H1 (cell line): ENCODE measurements around the gene TNIK. TPM values are rescaled to one million over a fixed set of nuclear protein-coding genes. Genes with fewer than 3 reads are reported as not detected.
A peak's percentile ranks its signal among the peaks of the same experiment; 100 is the strongest.

ENCODE experiments used
- CTCF ChIA-PET: fragments of 300-600 bp; sonication (Branson Sonifier 250); formaldehyde crosslinking; loops from one replicate; lab custom pipeline; 2021; ENCODE audit not compliant: partially characterized antibody; lab: Charles Lee
- POLR2A ChIA-PET: fragments of 300-600 bp; sonication (Branson Sonifier 250); formaldehyde crosslinking; loops from one replicate; lab custom pipeline; 2021; ENCODE audit warnings: inconsistent platforms; ENCODE audit not compliant: partially characterized antibody; lab: Charles Lee
- DNase-seq, 2 experiments: peaks; one replicate each; pipeline versions ENCODE4 v3.0.0 to v3.0.0-alpha.2; 2010 to 2022; ENCODE audit warnings: low spot score in 2 of 2, low read depth in 1 of 2, mixed read lengths in 1 of 2
- FAIRE-seq: peaks from 2 replicates; lab custom pipeline; 2011; peaks lifted over from hg19 to GRCh38; lab: Jason Lieb, UNC
- H2AFZ ChIP-seq: 2 replicates; pipeline ENCODE4 v1.8.1; 2012; ENCODE audit warnings: low read length, inconsistent platforms
- H2AK5ac ChIP-seq: 2 replicates; pipeline ENCODE4 v1.6.1; 2013; ENCODE audit warnings: low read depth, low read length
- H2BK120ac ChIP-seq: replicated peaks from 2 replicates; pipeline ENCODE3; 2013; ENCODE audit warnings: low read depth, low read length, inconsistent platforms
- H2BK12ac ChIP-seq: 2 replicates; pipeline ENCODE4 v1.6.1; 2013; ENCODE audit warnings: low read depth, low read length
- H2BK15ac ChIP-seq: 2 replicates; pipeline ENCODE4 v1.6.1; 2013; ENCODE audit warnings: low read length
- H2BK20ac ChIP-seq: 2 replicates; pipeline ENCODE4 v1.6.1; 2013; ENCODE audit warnings: low read length
- H2BK5ac ChIP-seq: 2 replicates; pipeline ENCODE4 v1.6.1; 2013; ENCODE audit warnings: low read depth, low read length
- H3K14ac ChIP-seq: 2 replicates; pipeline ENCODE4 v1.6.1; 2013; ENCODE audit warnings: inconsistent platforms; ENCODE audit not compliant: insufficient read length
- H3K18ac ChIP-seq: 2 replicates; pipeline ENCODE4 v1.6.1; 2013; ENCODE audit warnings: low read length; ENCODE audit errors: extremely low read depth
- H3K23ac ChIP-seq: 2 replicates; pipeline ENCODE4 v1.6.1; 2013; ENCODE audit warnings: inconsistent platforms; ENCODE audit not compliant: insufficient read length
- H3K23me2 ChIP-seq: 2 replicates; pipeline ENCODE4 v1.6.1; 2013; ENCODE audit warnings: low read depth, low read length
- H3K27ac ChIP-seq: 2 replicates; pipeline ENCODE4 v1.6.1; 2011; ENCODE audit warnings: low read depth, low read length, inconsistent platforms
- H3K27me3 ChIP-seq, 4 experiments: replicated peaks in 1 of 4; 1 replicate in 1 of 4; 2 replicates in 3 of 4; pipeline versions ENCODE4 v1.6.1 to v1.8.1; 2011 to 2013; ENCODE audit warnings: low read length in 3 of 4, mild to moderate bottlenecking in 3 of 4, inconsistent platforms in 2 of 4, mixed read lengths in 2 of 4, moderate library complexity in 1 of 4; ENCODE audit not compliant: control insufficient read depth in 3 of 4, insufficient read depth in 3 of 4; ENCODE audit errors: extremely low read depth in 1 of 4
- H3K36me3 ChIP-seq, 4 experiments: 2 replicates each; pipeline versions ENCODE4 v1.6.1 to v1.8.1; 2011 to 2013; ENCODE audit warnings: mild to moderate bottlenecking in 4 of 4, low read length in 3 of 4, moderate library complexity in 2 of 4, control low read depth in 1 of 4, inconsistent platforms in 1 of 4; ENCODE audit not compliant: insufficient read depth in 4 of 4, control insufficient read depth in 2 of 4
- H3K4ac ChIP-seq: replicated peaks from 2 replicates; pipeline ENCODE3; 2013; ENCODE audit warnings: low read length, low read depth, mixed read lengths, inconsistent platforms; ENCODE audit not compliant: insufficient read length
- H3K4me1 ChIP-seq, 4 experiments: replicated peaks in 1 of 4; 1 replicate in 1 of 4; 2 replicates in 3 of 4; pipeline versions ENCODE4 v1.6.1 to v1.8.1; 2011 to 2013; ENCODE audit warnings: low read length in 3 of 4, inconsistent platforms in 2 of 4, mixed read lengths in 1 of 4; ENCODE audit not compliant: insufficient read depth in 4 of 4, control insufficient read depth in 3 of 4
- H3K4me2 ChIP-seq, 2 experiments: 2 replicates each; pipeline versions ENCODE4 v1.6.1 to v1.8.1; 2011 to 2013; ENCODE audit warnings: low read depth in 2 of 2, low read length in 2 of 2, control low read depth in 1 of 2, inconsistent platforms in 1 of 2, mild to moderate bottlenecking in 1 of 2; ENCODE audit not compliant: insufficient read depth in 1 of 2
- H3K4me3 ChIP-seq, 4 experiments: fragments of 200-600, 300-600 bp in 1 of 4; sonication (generic), shearing (Covaris generic), sonication (Bioruptor Twin) in 1 of 4; 2 replicates each; pipeline versions ENCODE4 v1.5.1 to v1.8.1; 2011 to 2016; ENCODE audit warnings: low read length in 4 of 4, low read depth in 3 of 4, control low read depth in 2 of 4, inconsistent platforms in 2 of 4, mild to moderate bottlenecking in 2 of 4, mixed read lengths in 1 of 4, moderate library complexity in 1 of 4; ENCODE audit not compliant: insufficient read depth in 2 of 4; ENCODE audit errors: extremely low read depth in 1 of 4
- H3K56ac ChIP-seq: replicated peaks from 2 replicates; pipeline ENCODE3; 2013; ENCODE audit warnings: low read depth, mild to moderate bottlenecking, mixed read lengths, low read length, inconsistent platforms; ENCODE audit not compliant: insufficient read length
- H3K79me1 ChIP-seq: 2 replicates; pipeline ENCODE4 v1.6.1; 2013; ENCODE audit warnings: low read depth, low read length, control low read depth
- H3K79me2 ChIP-seq, 2 experiments: 2 replicates each; pipeline versions ENCODE4 v1.6.1 to v1.8.1; 2012 to 2013; ENCODE audit warnings: low read length in 2 of 2, mild to moderate bottlenecking in 2 of 2, inconsistent platforms in 1 of 2; ENCODE audit not compliant: insufficient read depth in 2 of 2, control insufficient read depth in 1 of 2
- H3K9ac ChIP-seq, 4 experiments: replicated peaks in 1 of 4; 1 replicate in 1 of 4; 2 replicates in 3 of 4; pipeline versions ENCODE4 v1.6.1 to v1.8.1; 2011 to 2013; ENCODE audit warnings: low read depth in 3 of 4, low read length in 3 of 4, control low read depth in 2 of 4, mild to moderate bottlenecking in 2 of 4, moderate library complexity in 2 of 4, inconsistent platforms in 1 of 4; ENCODE audit errors: extremely low read depth in 1 of 4
- H3K9me3 ChIP-seq, 2 experiments: 2 replicates each; pipeline versions ENCODE4 v1.6.1 to v1.8.1; 2012 to 2013; ENCODE audit warnings: mild to moderate bottlenecking in 2 of 2, moderate library complexity in 2 of 2, control low read depth in 1 of 2, inconsistent platforms in 1 of 2, low read depth in 1 of 2, low read length in 1 of 2, mixed read lengths in 1 of 2; ENCODE audit not compliant: insufficient read depth in 2 of 2
- H4K20me1 ChIP-seq, 2 experiments: replicated peaks in 1 of 2; 2 replicates each; pipeline versions ENCODE3 to v1.8.1; 2011 to 2013; ENCODE audit warnings: inconsistent platforms in 2 of 2, low read length in 2 of 2, mild to moderate bottlenecking in 1 of 2; ENCODE audit not compliant: insufficient read depth in 2 of 2, control insufficient read depth in 1 of 2
- H4K5ac ChIP-seq: 2 replicates; pipeline ENCODE4 v1.6.1; 2013; ENCODE audit warnings: low read length, low read depth, mixed read lengths, inconsistent platforms; ENCODE audit not compliant: insufficient read length
- H4K8ac ChIP-seq: 2 replicates; pipeline ENCODE4 v1.8.0; 2013; ENCODE audit warnings: mild to moderate bottlenecking, moderate library complexity, low read length, inconsistent platforms; ENCODE audit not compliant: insufficient read depth; ENCODE audit errors: extremely low read depth
- H4K91ac ChIP-seq: replicated peaks from 2 replicates; pipeline ENCODE3; 2013; ENCODE audit warnings: low read length, mixed read lengths, inconsistent platforms; ENCODE audit not compliant: insufficient read length
- KDM1A ChIP-seq: fragments of 200-600, 300-600 bp; sonication (generic); IDR thresholded peaks from 2 replicates; pipeline ENCODE4 v1.7.1; 2016; ENCODE audit warnings: mild to moderate bottlenecking, low read length, borderline replicate concordance
- RXRA ChIP-seq: IDR thresholded peaks from 2 replicates; pipeline ENCODE4 v1.6.1; 2011; ENCODE audit warnings: low read depth, mild to moderate bottlenecking, low read length, moderate library complexity; ENCODE audit not compliant: insufficient read depth
- WGBS, 2 experiments: shearing (Covaris generic) in 1 of 2; methylation state at CpG; one replicate each; pipeline versions ENCODE4 v1.1.6 to v1.1.7; 2013 to 2015; ENCODE audit warnings: low lambda C conversion rate in 2 of 2, mixed read lengths in 2 of 2, inconsistent platforms in 1 of 2, low coverage in 1 of 2, missing lambda C conversion rate in 1 of 2; ENCODE audit not compliant: insufficient replicate concordance in 2 of 2, insufficient coverage in 1 of 2, insufficient read length in 1 of 2; ENCODE audit errors: extremely low coverage in 1 of 2, missing lambda C conversion rate in 1 of 2; 5-methylcytosine and 5-hydroxymethylcytosine counted together
- polyA plus RNA-seq, 7 experiments: library from polyadenylated mRNA; depleted of rRNA in 3 of 7; stranded (reverse) in 5 of 7; unstranded in 2 of 7; fragments of >200 nt in 5 of 7; fragments of 200-250 nt in 2 of 7; gene quantifications; 1 replicate in 5 of 7; 2 replicates in 1 of 7; 4 replicates in 1 of 7; pipeline versions ENCODE4 v1.2.1 to v1.2.3, GENCODE V29; 2011 to 2013; ENCODE audit warnings: missing spikeins in 2 of 7, mixed read lengths in 2 of 7
- total RNA-seq: library from RNA; stranded (reverse); fragmentation: NEBNext Ultra II Directional; extraction: Animal tissue kit (Norgen Biotek cat#: 25700); gene quantifications from 2 replicates; pipeline ENCODE4 v1.2.1, GENCODE V29; 2021

The TNIK gene
- total and polyA plus RNA-seq, 2 of the 8 experiments (the other 6 are each of a cell fraction or from before 2014, with no cell fraction given), result 7.4 to 42.0 TPM

DNA sequence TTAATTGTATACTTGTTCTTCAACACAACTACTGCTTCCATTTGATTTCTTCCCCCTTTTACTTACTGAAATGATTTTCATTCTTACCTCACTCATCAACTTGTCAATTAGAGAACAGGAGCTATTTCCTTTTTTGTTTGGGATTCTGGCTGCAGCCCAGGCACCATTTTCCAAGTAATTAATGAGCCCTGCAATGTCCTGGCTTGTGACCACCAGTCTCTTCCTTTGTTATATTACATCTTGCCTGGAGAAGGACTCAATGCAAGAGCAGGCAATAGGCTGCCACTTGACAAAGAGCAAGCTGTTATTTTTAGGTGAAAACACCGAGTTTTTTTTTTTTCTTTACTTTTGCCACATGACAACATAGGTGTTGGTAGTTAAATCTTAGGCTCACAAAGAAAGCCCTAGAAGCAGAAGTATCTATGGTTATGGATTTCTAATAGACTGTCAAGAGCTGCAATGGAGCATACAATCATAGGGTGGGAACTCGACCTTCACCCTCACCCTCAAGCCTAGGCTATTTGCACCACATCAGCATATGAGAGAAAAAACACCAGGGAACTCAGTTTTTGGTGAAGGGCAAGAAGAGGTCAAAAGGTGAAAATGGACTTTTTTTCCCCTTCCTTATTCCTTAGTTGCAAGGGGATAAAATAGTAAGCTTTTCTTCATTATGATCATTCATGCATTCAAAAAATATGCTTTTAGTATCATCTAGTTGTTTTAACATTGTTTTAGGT is 114.9 kb downstream of the TNIK start:
- Histone ChIP-seq H3K9me3 (no peaks in the 10 kb centered on the region; a peak in 1 of 4 replicates), H3K27ac (no peak overlapping the region), H3K23ac (no peak overlapping the region), H4K20me1 (no peaks in the 10 kb centered on the region), H4K8ac (no peak overlapping the region), H3K4ac (no peak overlapping the region), H2BK15ac (no peak overlapping the region), H2AFZ (no peak overlapping the region), H3K27me3 (no peaks in the 10 kb centered on the region), H3K4me3 (no peak overlapping the region), H4K91ac (no peak overlapping the region), H3K9ac (no peak overlapping the region), H2BK12ac (no peak overlapping the region), H3K56ac (no peak overlapping the region), H3K4me2 (no peak overlapping the region), H2BK20ac (no peak overlapping the region), H2AK5ac (no peak overlapping the region), H3K18ac (no peak overlapping the region), H2BK120ac (no peak overlapping the region), H3K36me3 (no peaks in the 10 kb centered on the region), H3K23me2 (no peaks in the 10 kb centered on the region; the same call in 1 of the 2 replicates), H2BK5ac (no peak overlapping the region), H3K79me1 (no peaks in the 10 kb centered on the region; the same call in 1 of the 2 replicates), H3K14ac (no peak overlapping the region), H3K79me2 (peaks cover 0 to 37% of the 10 kb centered on the region in 2 experiments; a peak in 2 of 4 replicates), H3K4me1 (peaks cover 0 to 8% (median 1%) of the 10 kb centered on the region in 4 experiments; a peak in 2 of 7 replicates), H4K5ac (no peak overlapping the region)
- WGBS, 2 experiments, result 57% methylated on average over 2 of the region's 2 CpGs; no CpG with 5 or more reads in 1 of the 2 experiments
- FAIRE-seq (no peak), DNase-seq (no peak)
- POLR2A ChIA-PET, result no interaction called here
- CTCF ChIA-PET, result interaction anchor here (0.6 to 2.6 kb wide), 6 partner anchors 9 to 270 kb away, joined by 3 to 8 read pairs (median 4); no protein-coding TSS in a partner anchor
- 0 out of 2 replicates have a peak, but pooled peaks have one; percentile 55 for TF ChIP-seq RXRA
- TF ChIP-seq KDM1A, result no peak
